Cardiac muscle cell (in vitro differentiated cells and primary cell): ENCODE measurements around the gene SLC28A3. TPM values are rescaled to one million over a fixed set of nuclear protein-coding genes. Genes with fewer than 3 reads are reported as not detected.
"Not testable (repeated sequence)": the region's sequence is repeated elsewhere in the genome, so short reads cannot be mapped to it uniquely, and the experiment has no call there.

Experiments used
- DNase-seq, 2 donors: peaks; one replicate each; pipeline versions ENCODE4 v3.0.0 to v3.0.0-alpha.2; 2010 to 2017; ENCODE audit warnings: low read depth in 1 of 2, low spot score in 1 of 2
- H3K27ac ChIP-seq: fragments of 200-600 bp; sonication (generic); 2 replicates; pipeline ENCODE4 v1.5.1; 2016
- H3K27me3 ChIP-seq: fragments of 200-600 bp; sonication (generic); 2 replicates; pipeline ENCODE4 v1.6.0; 2016; ENCODE audit warnings: control low read depth
- H3K36me3 ChIP-seq: fragments of 200-600 bp; sonication (generic); 2 replicates; pipeline ENCODE4 v1.5.1; 2016; ENCODE audit warnings: control low read depth
- H3K4me1 ChIP-seq: fragments of 200-600 bp; sonication (generic); 2 replicates; pipeline ENCODE4 v1.8.1; 2017; ENCODE audit warnings: low read depth, mild to moderate bottlenecking, mixed run types
- H3K4me3 ChIP-seq: fragments of 200-600 bp; sonication (generic); 2 replicates; pipeline ENCODE4 v1.5.1; 2016; ENCODE audit warnings: mild to moderate bottlenecking
- H3K9me3 ChIP-seq: fragments of 200-600 bp; sonication (generic); 2 replicates; pipeline ENCODE4 v1.5.1; 2017; ENCODE audit warnings: low read depth, mild to moderate bottlenecking, control low read depth
- polyA plus RNA-seq: library from polyadenylated mRNA; unstranded; fragments of >200 nt; fragmentation: Nextera tagmentation; extraction: Ambion mirVana; gene quantifications from 2 replicates; pipeline ENCODE4 v1.2.1, GENCODE V29; 2016
- total RNA-seq: library from RNA; depleted of rRNA; stranded (reverse); fragments of >200 nt; gene quantifications from 2 replicates; pipeline ENCODE4 v1.2.3, GENCODE V29; 2016
- TF ChIP-seq, protein P1 (sequence below): IDR thresholded peaks from 2 replicates; pipeline ENCODE4 v1.5.1; 2012; ENCODE audit warnings: low read depth, mild to moderate bottlenecking, low read length

Gene SLC28A3
- total and polyA plus RNA-seq, 2 experiments from 2014 or later: 0.70 to 1.5 TPM

DNA sequence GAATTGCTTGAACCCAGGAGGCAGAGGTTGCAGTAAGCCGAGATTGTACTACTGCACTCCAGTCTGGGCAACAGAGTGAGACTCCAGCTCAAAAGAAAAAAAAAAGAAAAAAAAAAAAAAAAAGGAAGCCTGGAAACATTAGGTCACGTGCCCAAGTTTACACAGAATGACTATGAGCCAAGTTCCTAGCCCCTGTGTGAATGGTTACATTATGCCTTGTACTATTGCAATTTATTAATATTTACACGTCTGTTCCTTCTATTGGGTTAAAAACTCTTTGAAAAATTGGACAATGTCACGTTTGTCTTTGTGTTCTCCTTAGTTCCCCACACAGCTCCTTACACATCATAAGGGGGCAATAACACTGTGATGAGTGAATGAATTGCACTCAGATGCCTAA, 33.5 kb upstream of the SLC28A3 start:
- no peaks in the 10 kb centered on the region for H3K36me3 ChIP-seq
- DNase-seq: peak in 1 of 2 donors; percentile 39
- TF ChIP-seq, protein P1, sequence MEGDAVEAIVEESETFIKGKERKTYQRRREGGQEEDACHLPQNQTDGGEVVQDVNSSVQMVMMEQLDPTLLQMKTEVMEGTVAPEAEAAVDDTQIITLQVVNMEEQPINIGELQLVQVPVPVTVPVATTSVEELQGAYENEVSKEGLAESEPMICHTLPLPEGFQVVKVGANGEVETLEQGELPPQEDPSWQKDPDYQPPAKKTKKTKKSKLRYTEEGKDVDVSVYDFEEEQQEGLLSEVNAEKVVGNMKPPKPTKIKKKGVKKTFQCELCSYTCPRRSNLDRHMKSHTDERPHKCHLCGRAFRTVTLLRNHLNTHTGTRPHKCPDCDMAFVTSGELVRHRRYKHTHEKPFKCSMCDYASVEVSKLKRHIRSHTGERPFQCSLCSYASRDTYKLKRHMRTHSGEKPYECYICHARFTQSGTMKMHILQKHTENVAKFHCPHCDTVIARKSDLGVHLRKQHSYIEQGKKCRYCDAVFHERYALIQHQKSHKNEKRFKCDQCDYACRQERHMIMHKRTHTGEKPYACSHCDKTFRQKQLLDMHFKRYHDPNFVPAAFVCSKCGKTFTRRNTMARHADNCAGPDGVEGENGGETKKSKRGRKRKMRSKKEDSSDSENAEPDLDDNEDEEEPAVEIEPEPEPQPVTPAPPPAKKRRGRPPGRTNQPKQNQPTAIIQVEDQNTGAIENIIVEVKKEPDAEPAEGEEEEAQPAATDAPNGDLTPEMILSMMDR: no peak
- H3K9me3 ChIP-seq: no peaks in the 10 kb centered on the region
- H3K4me3 ChIP-seq: no peak overlapping the region
- H3K27ac ChIP-seq: no peak overlapping the region
- peaks cover 12% of the 10 kb centered on the region for H3K4me1 ChIP-seq
- H3K27me3 ChIP-seq: no peaks in the 10 kb centered on the region

- Histone ChIP-seq H3K9me3 (no peaks in the 10 kb centered on the region), H3K4me3 (no peak overlapping the region), H3K27ac (no peak overlapping the region), H3K4me1 (peaks cover 17% of the 10 kb centered on the region), H3K36me3 (no peaks in the 10 kb centered on the region), H3K27me3 (no peaks in the 10 kb centered on the region)
- TF ChIP-seq, protein P1: no peak
- peak in 1 of 2 donors; percentile 98 for DNase-seq
Measured at GRCh38 chr9:84371737-84372136, 31.2 kb upstream of the SLC28A3 start.

DNA sequence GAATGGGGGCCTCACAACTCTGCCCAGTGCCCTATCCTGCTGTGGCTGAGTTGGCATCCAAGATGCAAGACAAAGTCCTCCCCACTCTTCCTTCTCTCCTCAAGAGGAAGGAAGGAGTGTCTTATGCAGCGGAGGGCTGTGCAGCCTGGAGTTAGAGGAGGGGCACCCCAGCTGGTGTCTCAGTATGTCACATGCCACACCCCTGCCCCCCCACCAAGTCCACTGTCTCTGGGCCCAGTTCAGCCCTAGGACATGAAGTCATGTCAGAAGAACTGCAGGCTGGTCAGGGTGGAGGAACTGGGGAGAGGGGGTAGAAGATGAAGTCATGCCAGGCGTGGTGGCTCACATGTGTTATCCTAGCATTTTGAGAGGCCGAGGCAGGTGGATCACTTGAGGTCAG, 28.0 kb upstream of the SLC28A3 start:
- DNase-seq: peak in 1 of 2 donors; percentile 18
- TF ChIP-seq, protein P1: no peak
- no peaks in the 10 kb centered on the region for H3K27me3 ChIP-seq
- H3K27ac ChIP-seq: no peak overlapping the region
- H3K9me3 ChIP-seq: no peaks in the 10 kb centered on the region
- peaks cover 12% of the 10 kb centered on the region for H3K4me1 ChIP-seq
- H3K4me3 ChIP-seq: no peak overlapping the region
- H3K36me3 ChIP-seq: no peaks in the 10 kb centered on the region

DNA sequence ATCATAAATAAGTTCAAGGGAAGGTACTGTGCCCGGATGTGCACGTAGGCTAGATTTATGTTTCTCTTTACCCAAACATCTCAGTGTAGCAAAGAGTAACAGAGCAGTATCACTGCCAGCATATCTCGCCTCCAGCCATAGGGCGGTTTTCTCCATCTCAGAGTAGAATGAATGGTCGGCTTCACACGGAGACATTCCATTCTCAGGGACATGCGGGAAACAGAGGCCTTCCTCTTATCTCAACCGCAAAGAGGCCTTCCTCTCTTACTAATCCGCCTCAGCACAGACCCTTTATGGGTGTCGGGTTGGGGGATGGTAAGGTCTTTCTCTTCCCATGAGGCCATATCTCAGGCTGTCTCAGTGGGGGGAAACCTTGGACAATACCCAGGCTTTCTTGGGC, 27.2 kb upstream of the SLC28A3 start:
- peak overlapping the region; percentile 70 for H3K27ac ChIP-seq
- not testable (repeated sequence) for H3K4me3 ChIP-seq, H3K27me3 ChIP-seq, H3K36me3 ChIP-seq, H3K9me3 ChIP-seq
- peak; percentile 28 to 95 for DNase-seq
- peaks cover 12% of the 10 kb centered on the region for H3K4me1 ChIP-seq

- Histone ChIP-seq H3K36me3 (no peaks in the 10 kb centered on the region), H3K27me3 (no peaks in the 10 kb centered on the region), H3K9me3 (no peaks in the 10 kb centered on the region), H3K4me3 (no peak overlapping the region), H3K4me1 (peaks cover 11% of the 10 kb centered on the region), H3K27ac (peak overlapping the region; percentile 70)
- DNase-seq: no peak
- TF ChIP-seq, protein P1: no peak
Measured at GRCh38 chr9:84366683-84367082, 26.1 kb upstream of the SLC28A3 start.

DNA sequence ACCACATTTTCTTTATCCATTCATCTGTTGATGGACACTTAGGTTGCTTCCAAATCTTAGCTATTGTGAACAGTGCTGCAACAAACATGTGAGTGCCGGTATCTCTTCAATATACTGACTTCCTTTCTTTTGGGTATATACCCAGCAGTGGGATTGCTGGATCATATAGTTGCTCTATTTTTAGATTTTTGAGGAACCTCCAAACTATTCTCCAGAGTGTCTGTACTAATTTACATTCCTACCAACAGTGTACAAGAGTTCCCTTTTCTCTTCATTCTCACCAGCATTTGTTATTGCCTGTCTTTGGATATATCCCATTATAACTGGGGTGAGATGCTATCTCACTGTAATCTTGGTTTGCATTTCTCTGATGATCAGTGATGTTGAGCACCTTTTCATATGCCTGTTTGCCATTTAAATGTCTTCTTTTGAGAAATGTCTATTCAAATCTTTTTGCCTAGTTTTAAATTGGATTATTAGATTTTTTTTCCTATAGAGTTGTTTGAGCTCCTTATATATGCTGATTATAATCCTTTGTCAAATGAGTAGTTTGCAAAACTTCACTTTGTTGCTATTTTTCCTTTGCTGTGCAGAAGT, 24.4 kb upstream of the SLC28A3 start:
- H3K27ac ChIP-seq, DNase-seq, H3K36me3 ChIP-seq, H3K4me3 ChIP-seq, H3K9me3 ChIP-seq, H3K27me3 ChIP-seq, H3K4me1 ChIP-seq: not testable (repeated sequence)
